Mononuclear cell (primary cell): ENCODE measurements around the gene NCAN. TPM values are rescaled to one million over a fixed set of nuclear protein-coding genes. Genes with fewer than 3 reads are reported as not detected.
"Not testable (repeated sequence)": the region's sequence is repeated elsewhere in the genome, so short reads cannot be mapped to it uniquely, and the experiment has no call there.

Source experiments
- H3K27me3 ChIP-seq: 2 replicates; pipeline ENCODE4 v1.6.0; 2011; ENCODE audit warnings: low read length, control low read depth; ENCODE audit not compliant: insufficient read depth
- H3K4me1 ChIP-seq: 2 replicates; pipeline ENCODE4 v1.5.1; 2011; ENCODE audit warnings: mild to moderate bottlenecking, low read length, control low read depth; ENCODE audit not compliant: insufficient read depth
- H3K4me3 ChIP-seq: 2 replicates; pipeline ENCODE4 v1.5.1; 2011; ENCODE audit warnings: mild to moderate bottlenecking, low read length, moderate library complexity
- H3K9me3 ChIP-seq: 2 replicates; pipeline ENCODE4 v1.5.1; 2011; ENCODE audit warnings: low read depth, mild to moderate bottlenecking, control low read depth, low read length
- total RNA-seq: library from RNA; depleted of rRNA; stranded (reverse); fragments of >200 nt; gene quantifications from one replicate; pipeline ENCODE4 v1.2.3, GENCODE V29; 2012

NCAN gene
- total RNA-seq, 1 donor: not detected

DNA sequence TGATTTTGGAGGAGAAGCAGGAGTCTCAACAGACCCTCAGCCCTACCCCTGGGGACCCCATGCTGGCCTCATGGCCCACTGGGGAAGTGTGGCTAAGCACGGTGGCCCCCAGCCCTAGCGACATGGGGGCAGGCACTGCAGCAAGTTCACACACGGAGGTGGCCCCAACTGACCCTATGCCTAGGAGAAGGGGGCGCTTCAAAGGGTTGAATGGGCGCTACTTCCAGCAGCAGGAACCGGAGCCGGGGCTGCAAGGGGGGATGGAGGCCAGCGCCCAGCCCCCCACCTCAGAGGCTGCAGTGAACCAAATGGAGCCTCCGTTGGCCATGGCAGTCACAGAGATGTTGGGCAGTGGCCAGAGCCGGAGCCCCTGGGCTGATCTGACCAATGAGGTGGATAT, 14.9 kb downstream of the NCAN start:
- Histone ChIP-seq H3K9me3 (no peaks in the 10 kb centered on the region), H3K27me3 (peaks cover 8% of the 10 kb centered on the region)

DNA sequence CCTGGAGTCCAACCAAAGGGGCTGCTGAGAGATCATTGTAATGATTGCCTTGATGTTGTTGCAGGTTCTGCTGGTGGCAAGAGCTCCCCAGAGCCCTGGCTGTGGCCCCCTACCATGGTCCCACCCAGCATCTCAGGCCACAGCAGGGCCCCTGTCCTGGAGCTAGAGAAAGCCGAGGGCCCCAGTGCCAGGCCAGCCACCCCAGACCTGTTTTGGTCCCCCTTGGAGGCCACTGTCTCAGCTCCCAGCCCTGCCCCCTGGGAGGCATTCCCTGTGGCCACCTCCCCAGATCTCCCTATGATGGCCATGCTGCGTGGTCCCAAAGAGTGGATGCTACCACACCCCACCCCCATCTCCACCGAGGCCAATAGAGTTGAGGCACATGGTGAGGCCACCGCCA, 15.5 kb downstream of the NCAN start:
- no peak overlapping the region for H3K4me3 ChIP-seq
- peaks cover 8% of the 10 kb centered on the region for H3K27me3 ChIP-seq
- H3K4me1 ChIP-seq: peaks cover 11% of the 10 kb centered on the region
- H3K9me3 ChIP-seq: no peaks in the 10 kb centered on the region

More for the DNA sequence above, 14.9 kb downstream of the NCAN start:
- H3K4me1 ChIP-seq: peaks cover 11% of the 10 kb centered on the region
- H3K4me3 ChIP-seq: no peak overlapping the region

DNA sequence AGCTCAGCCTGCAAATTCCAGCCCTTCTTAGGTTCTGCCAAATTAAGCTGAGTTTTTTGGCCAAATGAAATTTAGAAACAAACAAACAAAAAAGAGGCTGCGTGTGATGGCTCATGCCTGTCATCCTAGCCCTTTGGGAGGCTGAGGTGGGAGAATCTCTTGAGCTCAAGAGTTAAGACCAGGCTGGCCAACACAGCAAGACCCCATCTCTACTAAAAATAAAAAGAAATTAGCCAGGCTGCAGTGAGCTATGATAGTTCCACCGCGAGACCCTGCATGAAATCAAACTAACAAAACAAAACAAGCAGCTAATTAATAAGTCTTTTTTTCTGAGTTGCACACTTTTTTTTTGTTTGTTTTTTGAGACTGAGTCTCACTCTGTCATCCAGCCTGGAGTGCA, 17.9 kb downstream of the NCAN start:
- Histone ChIP-seq H3K27me3 (no peaks in the 10 kb centered on the region), H3K9me3 (peaks cover 10% of the 10 kb centered on the region), H3K4me1 (peaks cover 9% of the 10 kb centered on the region), H3K4me3 (no peak overlapping the region)

DNA sequence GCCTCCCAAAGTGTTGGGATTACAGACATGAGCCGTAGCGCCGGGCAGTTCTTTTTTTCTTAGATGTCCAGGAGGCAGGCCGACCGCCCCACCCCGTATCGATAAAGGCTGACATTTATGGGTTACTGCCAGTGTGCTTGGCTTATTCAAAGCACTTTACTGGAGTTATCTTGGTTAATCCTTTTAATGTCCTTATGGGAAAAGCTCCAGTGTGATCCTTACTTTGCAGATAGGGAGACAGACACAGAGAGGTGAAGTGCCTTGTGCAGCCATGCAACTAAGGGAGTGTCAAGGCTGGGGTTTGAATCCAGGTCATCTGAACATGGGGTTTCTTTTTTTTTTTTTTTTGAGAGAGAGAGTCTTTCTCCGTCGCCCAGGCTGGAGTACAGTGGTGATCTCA, 19.2 kb downstream of the NCAN start:
- Histone ChIP-seq H3K4me3 (no peak overlapping the region), H3K9me3 (peaks cover 11% of the 10 kb centered on the region), H3K27me3 (no peaks in the 10 kb centered on the region), H3K4me1 (no peaks in the 10 kb centered on the region)

GRCh38 chr19:19232261-19232721, 20.5 kb downstream of the NCAN start:
- peaks cover 11% of the 10 kb centered on the region for H3K9me3 ChIP-seq
- no peaks in the 10 kb centered on the region for H3K27me3 ChIP-seq
- no peaks in the 10 kb centered on the region for H3K4me1 ChIP-seq
- H3K4me3 ChIP-seq: no peak overlapping the region

DNA sequence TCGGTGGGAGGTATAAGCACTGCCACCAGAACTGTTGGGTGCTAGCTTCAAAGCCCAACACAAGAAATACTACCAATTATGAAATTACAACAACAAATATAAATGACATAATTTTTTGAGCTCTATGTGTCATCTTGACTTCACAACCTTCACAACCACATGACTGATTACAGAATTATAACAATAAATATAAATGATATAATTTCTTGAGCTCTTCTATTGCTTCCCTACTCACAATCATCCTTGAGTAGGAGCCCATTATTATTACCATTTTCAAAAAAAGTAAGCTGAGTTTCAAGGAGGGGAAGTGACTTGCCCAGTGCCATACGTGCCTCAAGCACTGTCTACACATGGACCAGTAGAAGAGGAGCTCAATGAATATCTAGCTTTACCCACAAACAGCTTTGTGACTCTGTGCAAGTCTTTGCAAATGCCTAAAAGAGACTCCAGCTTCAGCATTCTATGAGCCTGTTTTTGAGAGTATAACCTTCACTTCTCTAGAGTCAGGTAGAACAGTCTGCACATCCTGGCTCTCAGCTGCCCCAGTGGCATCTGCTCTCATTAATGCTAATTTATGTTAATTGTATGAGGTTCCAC, 22.6 kb downstream of the NCAN start:
- no peaks in the 10 kb centered on the region for H3K4me1 ChIP-seq
- no peak overlapping the region for H3K4me3 ChIP-seq
- no peaks in the 10 kb centered on the region for H3K27me3 ChIP-seq
- peaks cover 11% of the 10 kb centered on the region for H3K9me3 ChIP-seq

DNA sequence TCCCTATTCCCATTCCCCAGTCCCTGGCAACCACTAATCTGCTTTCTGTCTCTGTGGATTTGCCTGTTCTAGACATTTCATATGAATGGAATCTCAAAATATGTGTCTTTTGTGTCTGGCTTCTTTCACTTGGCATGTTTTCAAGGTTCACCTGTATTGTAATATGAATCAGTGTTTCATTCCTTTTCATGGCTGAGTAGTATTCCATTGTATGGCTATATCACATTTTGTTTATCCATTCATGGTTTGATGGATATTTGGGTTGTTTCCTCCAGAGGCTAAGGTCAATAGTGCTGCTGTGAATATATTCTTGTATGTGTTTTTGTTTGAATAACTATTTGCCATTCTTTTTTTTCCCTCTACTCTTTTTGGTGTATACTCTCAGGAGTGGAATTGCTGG, 24.4 kb downstream of the NCAN start:
- Histone ChIP-seq H3K4me1 (no peaks in the 10 kb centered on the region), H3K9me3 (peaks cover 11% of the 10 kb centered on the region), H3K4me3 (no peak overlapping the region), H3K27me3 (no peaks in the 10 kb centered on the region)

DNA sequence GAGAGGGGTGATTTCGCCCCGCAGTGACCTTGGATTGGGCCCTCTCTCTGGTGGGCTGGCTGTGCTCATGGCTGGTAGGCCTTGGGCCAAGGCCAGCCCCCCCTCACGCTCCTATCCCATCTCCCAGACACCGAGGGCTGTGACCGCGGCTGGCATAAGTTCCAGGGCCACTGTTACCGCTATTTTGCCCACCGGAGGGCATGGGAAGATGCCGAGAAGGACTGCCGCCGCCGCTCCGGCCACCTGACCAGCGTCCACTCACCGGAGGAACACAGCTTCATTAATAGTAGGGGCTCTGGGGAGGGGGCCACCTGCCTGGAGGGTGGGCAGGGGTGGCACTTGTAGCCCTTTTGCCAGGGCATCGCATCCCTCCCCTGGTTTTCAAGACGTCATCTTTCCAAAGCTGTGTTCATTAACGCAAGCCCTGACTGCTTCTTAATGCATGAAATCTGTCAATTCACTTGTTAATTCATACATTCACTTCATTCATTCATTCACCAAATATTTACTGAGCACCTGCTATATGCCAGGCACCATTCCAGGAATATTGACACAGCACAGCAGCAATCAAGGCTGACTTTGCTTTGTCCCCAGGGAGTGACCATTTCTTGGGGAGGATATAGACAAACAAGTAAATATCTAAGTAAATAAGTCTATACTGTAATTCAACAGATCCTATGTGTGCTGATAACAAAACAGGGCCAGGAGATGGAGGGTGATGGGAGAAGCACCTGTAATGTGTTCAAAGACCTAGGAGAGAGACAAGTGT, 26.6 kb downstream of the NCAN start:
- no peaks in the 10 kb centered on the region for H3K4me1 ChIP-seq
- no peaks in the 10 kb centered on the region for H3K27me3 ChIP-seq
- no peak overlapping the region for H3K4me3 ChIP-seq
- peaks cover 11% of the 10 kb centered on the region for H3K9me3 ChIP-seq

- no peak overlapping the region for H3K4me3 ChIP-seq
- peaks cover 1% of the 10 kb centered on the region for H3K9me3 ChIP-seq
- H3K27me3 ChIP-seq: no peaks in the 10 kb centered on the region
- H3K4me1 ChIP-seq: no peaks in the 10 kb centered on the region
These were observed 27.9 kb downstream of the NCAN start for GRCh38 chr19:19239675-19240074.

DNA sequence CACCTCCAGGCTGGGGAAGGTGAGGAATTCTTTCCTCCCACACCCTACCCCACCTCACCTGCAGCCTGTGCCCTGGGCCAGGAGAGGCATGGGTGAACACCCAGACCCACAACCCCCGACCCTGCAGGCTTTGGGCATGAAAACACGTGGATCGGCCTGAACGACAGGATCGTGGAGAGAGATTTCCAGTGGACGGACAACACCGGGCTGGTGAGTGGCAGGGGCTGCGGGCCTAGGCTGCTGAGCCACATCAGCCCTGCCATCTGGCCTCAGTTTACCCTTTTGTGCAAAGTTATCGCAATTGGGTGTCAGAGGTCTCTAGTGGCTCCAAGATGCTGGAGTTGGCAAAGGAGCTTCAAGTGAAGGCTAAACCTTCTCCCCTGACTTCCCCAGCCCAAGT, 28.7 kb downstream of the NCAN start:
- H3K4me1 ChIP-seq: no peaks in the 10 kb centered on the region
- H3K9me3 ChIP-seq: no peaks in the 10 kb centered on the region
- H3K4me3 ChIP-seq: no peak overlapping the region
- H3K27me3 ChIP-seq: no peaks in the 10 kb centered on the region

GRCh38 chr19:19250196-19250801, 38.5 kb downstream of the NCAN start:
- H3K4me1 ChIP-seq: no peaks in the 10 kb centered on the region
- H3K9me3 ChIP-seq: no peaks in the 10 kb centered on the region
- peaks cover 3% of the 10 kb centered on the region for H3K27me3 ChIP-seq
- H3K4me3 ChIP-seq: no peak overlapping the region

GRCh38 chr19:19253409-19253808, 41.7 kb downstream of the NCAN start:
- H3K27me3 ChIP-seq, H3K4me1 ChIP-seq, H3K9me3 ChIP-seq, H3K4me3 ChIP-seq: not testable (repeated sequence)

DNA sequence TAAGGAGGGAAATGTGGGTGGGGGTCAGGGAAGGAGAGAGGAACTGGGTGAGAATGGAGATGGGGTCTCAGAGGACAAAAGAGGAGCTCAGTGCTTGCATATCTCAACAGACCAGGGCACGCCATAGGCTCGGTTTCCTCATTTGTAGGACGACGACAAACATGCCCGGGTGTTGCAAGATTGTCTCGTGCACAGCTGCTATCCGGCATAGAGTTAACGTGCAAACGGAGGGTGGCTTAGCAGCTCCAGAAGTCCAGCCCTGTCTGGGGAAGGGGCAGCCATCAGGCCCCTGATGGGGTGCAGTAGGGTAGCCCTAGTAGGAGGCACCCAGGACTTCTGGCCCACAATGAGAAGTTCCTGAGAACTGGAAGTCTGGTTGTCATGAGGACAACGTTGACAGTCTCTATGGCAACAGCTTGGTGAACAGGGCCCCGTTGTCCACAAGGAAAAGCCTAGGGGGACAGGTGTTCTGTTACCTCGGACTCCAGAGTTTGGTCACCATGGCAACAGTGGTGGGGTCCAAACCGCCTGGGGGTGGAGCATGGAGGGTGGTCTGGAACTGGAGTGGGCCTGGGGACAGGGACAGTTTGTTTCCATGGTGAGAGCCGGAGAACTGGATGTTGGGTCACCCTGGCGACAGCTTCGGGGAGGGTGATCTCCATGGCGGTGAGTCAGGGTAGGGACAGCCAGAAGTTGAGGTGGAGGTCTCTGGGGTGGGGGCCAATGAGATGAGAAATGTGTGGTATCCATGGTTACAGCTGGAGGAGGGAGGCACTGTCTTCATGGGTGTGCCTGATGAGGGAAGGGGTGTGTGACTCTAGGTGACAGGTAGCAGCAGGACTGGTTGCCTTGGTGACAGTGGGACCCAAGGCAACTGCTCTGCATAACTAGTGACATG, 44.6 kb downstream of the NCAN start:
- Histone ChIP-seq H3K4me3 (no peak overlapping the region), H3K9me3 (no peaks in the 10 kb centered on the region), H3K27me3 (peaks cover 13% of the 10 kb centered on the region), H3K4me1 (peaks cover 6% of the 10 kb centered on the region)

- Histone ChIP-seq H3K4me3 (no peak overlapping the region), H3K27me3 (peaks cover 14% of the 10 kb centered on the region), H3K4me1 (peaks cover 8% of the 10 kb centered on the region), H3K9me3 (no peaks in the 10 kb centered on the region)
These were observed 45.4 kb downstream of the NCAN start for GRCh38 chr19:19257137-19257536.
